ENCODE data around the gene BTLA.
A peak's percentile ranks its signal among the peaks of the same experiment; 100 is the strongest.
"Not testable (repeated sequence)": the region's sequence is repeated elsewhere in the genome, so short reads cannot be mapped to it uniquely, and the experiment has no call there.

BTLA gene

GRCh38 chr3:112491373-112491772 is 7.9 kb downstream of the BTLA start:
- DNase-seq (ENCODE audit: low spot score), result no peak

GRCh38 chr3:112489674-112490479 is 9.4 kb downstream of the BTLA start:
- peak; percentile 51 for DNase-seq (ENCODE audit: low spot score)

GRCh38 chr3:112486811-112487505 is 12.3 kb downstream of the BTLA start:
- DNase-seq (ENCODE audit: low spot score), result no peak

- DNase-seq (ENCODE audit: low spot score), result no peak
These were observed 14.9 kb downstream of the BTLA start for GRCh38 chr3:112484352-112484751.

GRCh38 chr3:112482675-112483074 is 16.6 kb downstream of the BTLA start:
- DNase-seq (ENCODE audit: low spot score), result no peak

- DNase-seq (ENCODE audit: low spot score), result no peak
These were observed 18.0 kb downstream of the BTLA start for GRCh38 chr3:112481302-112481721.

- DNase-seq (ENCODE audit: low spot score), result no peak
These were observed 21.4 kb downstream of the BTLA start for GRCh38 chr3:112477891-112478290.

- DNase-seq (ENCODE audit: low spot score), result no peak
These were observed 22.9 kb downstream of the BTLA start for GRCh38 chr3:112476346-112476745.

GRCh38 chr3:112474796-112475195 is 24.5 kb downstream of the BTLA start:
- no peak for DNase-seq (ENCODE audit: low spot score)

- no peak for DNase-seq (ENCODE audit: low spot score)
These were observed 26.6 kb downstream of the BTLA start for GRCh38 chr3:112472691-112473090.

GRCh38 chr3:112471596-112472325 is 27.5 kb downstream of the BTLA start:
- no peak for DNase-seq (ENCODE audit: low spot score)

GRCh38 chr3:112470788-112471187 is 28.5 kb downstream of the BTLA start:
- no peak for DNase-seq (ENCODE audit: low spot score)

GRCh38 chr3:112469671-112470070 is 29.6 kb downstream of the BTLA start:
- DNase-seq (ENCODE audit: low spot score), result no peak

GRCh38 chr3:112467539-112467938 is 31.7 kb downstream of the BTLA start:
- DNase-seq (ENCODE audit: low spot score), result no peak

- no peak for DNase-seq (ENCODE audit: low spot score)
These were observed 33.3 kb downstream of the BTLA start for GRCh38 chr3:112466020-112466419.

- peak; percentile 42 for DNase-seq (ENCODE audit: low spot score)
These were observed 35.0 kb downstream of the BTLA start for GRCh38 chr3:112464264-112464663.

GRCh38 chr3:112463250-112463649 is 36.0 kb downstream of the BTLA start:
- no peak for DNase-seq (ENCODE audit: low spot score)

- not testable (repeated sequence) for DNase-seq (ENCODE audit: low spot score)
These were observed 37.5 kb downstream of the BTLA start for GRCh38 chr3:112461787-112462186.

- no peak for DNase-seq (ENCODE audit: low spot score)
These were observed 38.6 kb downstream of the BTLA start for GRCh38 chr3:112460519-112461195.

- peak; percentile 21 for DNase-seq (ENCODE audit: low spot score)
These were observed 39.5 kb downstream of the BTLA start for GRCh38 chr3:112459750-112460149.

- DNase-seq (ENCODE audit: low spot score), result no peak
These were observed 43.1 kb downstream of the BTLA start for GRCh38 chr3:112456147-112456546.

GRCh38 chr3:112448939-112449338 is 50.3 kb downstream of the BTLA start:
- no peak for DNase-seq (ENCODE audit: low spot score)

Data from CD4-positive, alpha-beta T cell treated with Interleukin-2 at 100 ng/mL for 4 hours (primary cell).